ENCODE results near the gene FBN2. TPM values are rescaled to one million over a fixed set of nuclear protein-coding genes. Genes with fewer than 3 reads are reported as not detected.

Gene FBN2
- total and polyA plus RNA-seq, 2 of the 4 experiments (the other 2 are of a cell fraction), result 26.7 to 69.0 TPM

- no peak overlapping the region for H2BK120ac ChIP-seq (ENCODE audit: low read depth, low read length)
- in situ Hi-C loops (cut with MboI; ENCODE audit: low sequenced_read_pairs), result no loop called here
- no peak overlapping the region for H2BK15ac ChIP-seq (ENCODE audit: low read depth, low read length)
- TF ChIP-seq FOS (IDR thresholded peaks at IDR 0.05; ENCODE audit: low read depth, low read length), result no peak
- no peak for TF ChIP-seq RFX5 (IDR thresholded peaks at IDR 0.05; ENCODE audit: low read depth, low read length)
- TF ChIP-seq, protein P1, sequence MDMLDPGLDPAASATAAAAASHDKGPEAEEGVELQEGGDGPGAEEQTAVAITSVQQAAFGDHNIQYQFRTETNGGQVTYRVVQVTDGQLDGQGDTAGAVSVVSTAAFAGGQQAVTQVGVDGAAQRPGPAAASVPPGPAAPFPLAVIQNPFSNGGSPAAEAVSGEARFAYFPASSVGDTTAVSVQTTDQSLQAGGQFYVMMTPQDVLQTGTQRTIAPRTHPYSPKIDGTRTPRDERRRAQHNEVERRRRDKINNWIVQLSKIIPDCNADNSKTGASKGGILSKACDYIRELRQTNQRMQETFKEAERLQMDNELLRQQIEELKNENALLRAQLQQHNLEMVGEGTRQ (IDR thresholded peaks at IDR 0.05; ENCODE audit: low read depth, low read length), result no peak
- TF ChIP-seq, protein P2, sequence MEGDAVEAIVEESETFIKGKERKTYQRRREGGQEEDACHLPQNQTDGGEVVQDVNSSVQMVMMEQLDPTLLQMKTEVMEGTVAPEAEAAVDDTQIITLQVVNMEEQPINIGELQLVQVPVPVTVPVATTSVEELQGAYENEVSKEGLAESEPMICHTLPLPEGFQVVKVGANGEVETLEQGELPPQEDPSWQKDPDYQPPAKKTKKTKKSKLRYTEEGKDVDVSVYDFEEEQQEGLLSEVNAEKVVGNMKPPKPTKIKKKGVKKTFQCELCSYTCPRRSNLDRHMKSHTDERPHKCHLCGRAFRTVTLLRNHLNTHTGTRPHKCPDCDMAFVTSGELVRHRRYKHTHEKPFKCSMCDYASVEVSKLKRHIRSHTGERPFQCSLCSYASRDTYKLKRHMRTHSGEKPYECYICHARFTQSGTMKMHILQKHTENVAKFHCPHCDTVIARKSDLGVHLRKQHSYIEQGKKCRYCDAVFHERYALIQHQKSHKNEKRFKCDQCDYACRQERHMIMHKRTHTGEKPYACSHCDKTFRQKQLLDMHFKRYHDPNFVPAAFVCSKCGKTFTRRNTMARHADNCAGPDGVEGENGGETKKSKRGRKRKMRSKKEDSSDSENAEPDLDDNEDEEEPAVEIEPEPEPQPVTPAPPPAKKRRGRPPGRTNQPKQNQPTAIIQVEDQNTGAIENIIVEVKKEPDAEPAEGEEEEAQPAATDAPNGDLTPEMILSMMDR (conservative IDR thresholded peaks at IDR 0.05; ENCODE audit: low read depth, low read length), result no peak
- no peak for TF ChIP-seq MXI1 (IDR thresholded peaks at IDR 0.05; ENCODE audit: borderline replicate concordance, low read depth, low read length)
- no peak for TF ChIP-seq POLR2A (IDR thresholded peaks at IDR 0.05; ENCODE audit: low read depth, low read length)
- H3K4me3 ChIP-seq (ENCODE audit: insufficient read depth, low read depth, low read length), result no peak overlapping the region
- peaks cover 28% of the 10 kb centered on the region for H3K36me3 ChIP-seq (ENCODE audit: control insufficient read depth, insufficient read depth, low read length)
- no peak overlapping the region for H3K18ac ChIP-seq (ENCODE audit: low read depth, low read length)
- no peak overlapping the region for H3K14ac ChIP-seq (replicated peaks; ENCODE audit: low read depth, low read length)
- no peak overlapping the region for H2AK5ac ChIP-seq (ENCODE audit: low read depth, low read length)
- peaks cover 6% of the 10 kb centered on the region for H3K9me1 ChIP-seq (ENCODE audit: insufficient read depth, low read length)
- no peak overlapping the region for H3K4ac ChIP-seq (ENCODE audit: low read depth, low read length)
- H4K8ac ChIP-seq (ENCODE audit: low read depth in 2 of 2, low read length in 2 of 2), result no peak overlapping the region
- ATAC-seq (ENCODE audit: low read depth) (no peak), DNase-seq (no peak)
- no peak overlapping the region for H2AK9ac ChIP-seq (replicated peaks; ENCODE audit: low read depth, low read length, poor library complexity)
- no TSS peak for BruUV-seq (replicated peaks)
- no peak overlapping the region for H4K91ac ChIP-seq (ENCODE audit: insufficient read depth, low read depth, low read length)
- H3K9ac ChIP-seq (ENCODE audit: low read depth, low read length), result no peak overlapping the region
- H4K20me1 ChIP-seq (ENCODE audit: insufficient read depth, low read length), result no peaks in the 10 kb centered on the region
- no peak overlapping the region for H2BK20ac ChIP-seq (ENCODE audit: low read depth, low read length)
- H3K4me2 ChIP-seq (ENCODE audit: low read depth, low read length), result no peak overlapping the region
- H2BK5ac ChIP-seq (ENCODE audit: low read depth, low read length, poor library complexity, severe bottlenecking), result no peak overlapping the region
- no peak overlapping the region for H2AFZ ChIP-seq (replicated peaks; ENCODE audit: low read length, poor library complexity)
- H3K56ac ChIP-seq (ENCODE audit: extremely low read depth, insufficient read depth, low read length), result no peak overlapping the region
- H3K4me1 ChIP-seq (ENCODE audit: control insufficient read depth, insufficient read depth, low read length), result peaks cover 3% of the 10 kb centered on the region; the same call in 1 of the 2 replicates
- H3K9me3 ChIP-seq (ENCODE audit: control insufficient read depth, insufficient read depth, low read length), result no peaks in the 10 kb centered on the region
- H3K23ac ChIP-seq (ENCODE audit: low read depth, low read length), result no peak overlapping the region
- intact Hi-C loops (cut with micrococcal nuclease), result loop anchor here (5.0 kb wide), 1 partner anchor 51 kb away; no protein-coding TSS in a partner anchor
- H4K5ac ChIP-seq (ENCODE audit: low read depth, low read length), result no peak overlapping the region
- no peaks in the 10 kb centered on the region for H3K27me3 ChIP-seq (ENCODE audit: control insufficient read depth, insufficient read depth, low read length)
- ChIA-PET POLR2A (ENCODE audit: unreplicated experiment) (no interaction called here), CTCF (no interaction called here)
- H3K27ac ChIP-seq (ENCODE audit: insufficient read depth, low read length), result no peak overlapping the region
- WGBS, 2 experiments (ENCODE audit: extremely low coverage in 2 of 2, insufficient read length in 1 of 2), result 94% methylated on average over 9 of the region's 12 CpGs; no CpG with 5 or more reads in 1 of the 2 experiments
- H3K79me1 ChIP-seq (ENCODE audit: low read depth in 1 of 2, low read length in 2 of 2), result no peaks in the 10 kb centered on the region
- dilution Hi-C loops (cut with HindIII; ENCODE audit: low sequenced_read_pairs, unreplicated experiment), result no loop called here
These were observed 274.7 kb downstream of the FBN2 start for GRCh38 chr5:128263357-128263756.
